IPS-20b (cell line): Measurements from ENCODE around the gene GUCY1B1.
"Not testable (repeated sequence)": the region's sequence is repeated elsewhere in the genome, so short reads cannot be mapped to it uniquely, and the experiment has no call there.

ENCODE experiments used
- H3K27ac ChIP-seq: one replicate; pipeline ENCODE4 v1.5.1; 2013; ENCODE audit warnings: low read length
- H3K27me3 ChIP-seq: 2 replicates; pipeline ENCODE4 v1.6.1; 2013; ENCODE audit warnings: mild to moderate bottlenecking, low read length, inconsistent platforms; ENCODE audit not compliant: insufficient read depth
- H3K36me3 ChIP-seq: 2 replicates; pipeline ENCODE4 v1.6.1; 2013; ENCODE audit warnings: low read depth, mild to moderate bottlenecking, inconsistent platforms, low read length, moderate library complexity; ENCODE audit not compliant: insufficient read depth
- H3K4me1 ChIP-seq: 2 replicates; pipeline ENCODE4 v1.6.1; 2013; ENCODE audit warnings: mild to moderate bottlenecking, control low read depth, inconsistent platforms, low read length, moderate library complexity; ENCODE audit not compliant: insufficient read depth
- H3K4me3 ChIP-seq: 2 replicates; pipeline ENCODE4 v1.5.1; 2013; ENCODE audit warnings: mild to moderate bottlenecking, low read length, inconsistent platforms
- H3K9ac ChIP-seq: 2 replicates; pipeline ENCODE4 v1.6.1; 2013; ENCODE audit warnings: low read depth, mild to moderate bottlenecking, inconsistent platforms, low read length, moderate library complexity
- H3K9me3 ChIP-seq: 2 replicates; pipeline ENCODE4 v1.6.1; 2013; ENCODE audit warnings: mild to moderate bottlenecking, low read depth, low read length, inconsistent platforms; ENCODE audit not compliant: insufficient read depth

The GUCY1B1 gene

GRCh38 chr4:155785828-155786227 lies 27.0 kb downstream of the GUCY1B1 start:
- Histone ChIP-seq H3K27me3 (no peaks in the 10 kb centered on the region), H3K27ac (no peak overlapping the region), H3K36me3 (no peaks in the 10 kb centered on the region)

DNA sequence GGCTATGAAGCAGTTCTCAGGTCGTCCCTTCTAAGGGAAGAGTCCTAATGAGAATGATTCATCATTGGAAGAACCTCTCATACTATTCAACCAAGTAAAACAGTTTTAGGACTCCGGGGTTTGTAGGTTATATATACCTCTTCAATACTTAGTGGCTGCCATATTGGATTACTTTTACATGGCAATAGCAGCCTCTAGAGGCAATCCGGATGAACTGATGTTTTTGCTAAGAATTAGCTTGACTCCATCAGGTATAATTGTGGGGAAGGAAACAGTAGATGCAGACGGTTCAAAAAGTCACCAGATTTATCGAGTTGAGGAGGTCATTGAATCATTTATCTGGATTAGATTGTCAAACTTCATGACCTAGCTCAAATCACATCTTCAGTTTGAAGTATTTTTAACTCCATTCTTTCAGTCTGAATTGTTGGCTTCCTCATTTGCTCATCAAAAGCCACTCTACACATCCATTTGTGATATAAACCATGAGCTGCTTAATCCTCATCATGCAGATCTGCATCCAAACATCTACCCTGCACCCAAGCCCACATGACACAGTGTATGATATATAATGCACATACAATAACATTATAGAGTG lies 28.4 kb downstream of the GUCY1B1 start:
- no peaks in the 10 kb centered on the region for H3K9me3 ChIP-seq
- no peaks in the 10 kb centered on the region for H3K4me1 ChIP-seq
- no peak overlapping the region for H3K4me3 ChIP-seq
- H3K9ac ChIP-seq: no peak overlapping the region
- H3K36me3 ChIP-seq: no peaks in the 10 kb centered on the region
- no peaks in the 10 kb centered on the region for H3K27me3 ChIP-seq
- H3K27ac ChIP-seq: no peak overlapping the region

More at GRCh38 chr4:155785828-155786227, 27.0 kb downstream of the GUCY1B1 start:
- no peaks in the 10 kb centered on the region for H3K9me3 ChIP-seq
- no peak overlapping the region for H3K9ac ChIP-seq
- H3K4me3 ChIP-seq: no peak overlapping the region
- 0 out of 2 replicates have a peak, but pooled peaks cover 3% of the 10 kb centered on the region for H3K4me1 ChIP-seq

- Histone ChIP-seq H3K4me3 (no peak overlapping the region), H3K4me1 (no peaks in the 10 kb centered on the region), H3K27ac (no peak overlapping the region), H3K9ac (no peak overlapping the region), H3K27me3 (no peaks in the 10 kb centered on the region), H3K36me3 (no peaks in the 10 kb centered on the region), H3K9me3 (no peaks in the 10 kb centered on the region)
Measured at GRCh38 chr4:155789391-155789790, 30.6 kb downstream of the GUCY1B1 start.

DNA sequence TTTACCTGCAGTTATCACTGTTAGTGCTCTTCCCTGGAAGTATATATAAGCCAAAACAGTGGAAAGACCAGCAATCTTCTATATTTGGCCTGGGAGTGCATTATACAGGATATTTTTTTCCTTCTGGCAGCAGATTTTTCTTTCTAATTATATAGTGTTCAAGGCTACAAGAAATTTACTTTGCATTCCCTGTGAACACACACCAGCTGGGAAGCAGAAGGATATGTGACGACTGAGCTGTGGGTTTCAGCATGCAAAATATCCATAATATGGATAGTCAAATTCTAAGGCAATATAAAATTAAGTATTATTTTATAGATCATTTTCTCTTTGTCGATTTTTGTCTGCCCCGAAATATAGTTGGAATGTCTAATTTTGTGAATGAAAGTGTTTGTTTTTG lies 31.2 kb downstream of the GUCY1B1 start:
- H3K4me3 ChIP-seq: no peak overlapping the region
- no peaks in the 10 kb centered on the region for H3K4me1 ChIP-seq
- H3K9ac ChIP-seq: no peak overlapping the region
- H3K27me3 ChIP-seq: no peaks in the 10 kb centered on the region
- no peaks in the 10 kb centered on the region for H3K9me3 ChIP-seq
- H3K27ac ChIP-seq: no peak overlapping the region
- H3K36me3 ChIP-seq: no peaks in the 10 kb centered on the region

DNA sequence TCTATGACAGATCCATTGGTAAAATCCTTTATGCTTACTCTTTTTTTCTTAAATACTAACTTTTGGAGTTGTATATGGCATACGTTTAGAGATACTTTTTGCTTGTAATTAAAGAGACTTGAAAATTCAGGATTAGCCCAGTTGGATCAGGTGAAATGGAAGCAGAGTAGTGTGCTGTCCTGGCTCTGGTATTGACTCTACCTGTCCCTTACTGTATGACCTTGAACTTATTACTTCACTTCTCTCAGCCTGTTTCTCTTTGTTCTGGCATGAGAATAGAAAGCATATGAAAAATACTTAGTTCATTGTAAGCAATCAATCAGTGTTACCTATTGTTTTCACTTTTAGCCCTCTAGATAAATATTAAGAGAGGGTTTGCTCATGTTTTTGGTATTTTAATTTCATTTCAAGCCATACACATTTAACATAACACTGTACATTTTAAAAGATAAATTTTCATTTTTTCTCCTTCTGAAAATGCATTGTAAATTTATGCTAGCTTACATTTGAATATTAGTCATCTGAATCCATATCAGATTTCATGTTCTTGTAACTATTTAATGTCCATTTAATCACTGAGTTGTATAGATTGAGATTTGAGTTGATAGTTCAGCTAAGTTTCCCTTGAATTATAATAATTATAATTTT lies 35.9 kb downstream of the GUCY1B1 start:
- Histone ChIP-seq H3K36me3 (no peaks in the 10 kb centered on the region), H3K4me1 (no peaks in the 10 kb centered on the region), H3K9ac (no peak overlapping the region), H3K4me3 (no peak overlapping the region), H3K27ac (no peak overlapping the region), H3K27me3 (no peaks in the 10 kb centered on the region), H3K9me3 (no peaks in the 10 kb centered on the region)

DNA sequence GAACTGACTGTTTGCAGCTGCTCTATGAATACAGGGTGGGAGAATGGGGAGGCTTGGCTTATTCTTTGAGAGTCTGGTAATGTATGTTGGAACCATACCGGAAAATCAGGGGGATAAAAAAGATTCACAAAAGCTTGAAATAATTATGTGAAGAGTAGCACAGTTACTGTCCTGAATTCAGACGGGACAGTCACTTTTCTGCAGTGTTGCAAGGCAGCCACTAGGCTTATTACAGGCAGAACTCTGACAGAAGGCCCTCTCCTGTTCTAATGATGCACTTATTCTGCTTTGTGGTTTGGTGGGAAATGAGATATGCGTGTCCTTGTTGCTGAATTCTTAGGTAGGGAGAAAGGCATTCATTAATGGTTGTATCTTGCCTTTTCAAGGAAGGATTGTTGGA lies 37.2 kb downstream of the GUCY1B1 start:
- H3K27me3 ChIP-seq: no peaks in the 10 kb centered on the region
- no peak overlapping the region for H3K4me3 ChIP-seq
- no peaks in the 10 kb centered on the region for H3K9me3 ChIP-seq
- no peaks in the 10 kb centered on the region for H3K4me1 ChIP-seq
- H3K27ac ChIP-seq: no peak overlapping the region
- no peaks in the 10 kb centered on the region for H3K36me3 ChIP-seq
- no peak overlapping the region for H3K9ac ChIP-seq

DNA sequence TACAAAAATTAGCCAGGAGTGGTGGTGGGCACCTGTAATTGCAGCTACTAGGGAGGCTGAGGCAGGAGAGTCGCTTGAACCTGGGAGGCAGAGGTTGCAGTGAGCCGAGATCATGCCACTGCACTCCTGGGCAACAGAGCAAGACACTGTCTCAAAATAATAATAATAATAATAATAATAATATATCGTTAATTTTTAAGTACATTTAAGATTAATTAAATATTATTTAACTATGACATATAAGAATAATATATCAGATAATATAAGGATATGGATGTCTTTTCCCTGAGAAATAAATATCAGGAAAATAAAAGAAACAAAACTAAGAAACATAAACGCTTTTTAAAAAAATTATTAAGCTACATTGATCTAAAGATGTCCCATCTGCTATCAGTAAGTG lies 38.8 kb downstream of the GUCY1B1 start:
- H3K27me3 ChIP-seq, H3K4me1 ChIP-seq, H3K36me3 ChIP-seq, H3K9ac ChIP-seq, H3K9me3 ChIP-seq, H3K4me3 ChIP-seq, H3K27ac ChIP-seq: not testable (repeated sequence)

GRCh38 chr4:155799116-155799793 lies 40.4 kb downstream of the GUCY1B1 start:
- Histone ChIP-seq H3K27ac (no peak overlapping the region), H3K27me3 (no peaks in the 10 kb centered on the region), H3K36me3 (no peaks in the 10 kb centered on the region), H3K4me1 (no peaks in the 10 kb centered on the region), H3K9me3 (no peaks in the 10 kb centered on the region), H3K9ac (no peak overlapping the region), H3K4me3 (no peak overlapping the region)

GRCh38 chr4:155799794-155800123 lies 40.9 kb downstream of the GUCY1B1 start:
- Histone ChIP-seq H3K9ac (no peak overlapping the region), H3K9me3 (no peaks in the 10 kb centered on the region), H3K27ac (no peak overlapping the region), H3K36me3 (no peaks in the 10 kb centered on the region), H3K4me1 (no peaks in the 10 kb centered on the region), H3K4me3 (no peak overlapping the region), H3K27me3 (no peaks in the 10 kb centered on the region)

DNA sequence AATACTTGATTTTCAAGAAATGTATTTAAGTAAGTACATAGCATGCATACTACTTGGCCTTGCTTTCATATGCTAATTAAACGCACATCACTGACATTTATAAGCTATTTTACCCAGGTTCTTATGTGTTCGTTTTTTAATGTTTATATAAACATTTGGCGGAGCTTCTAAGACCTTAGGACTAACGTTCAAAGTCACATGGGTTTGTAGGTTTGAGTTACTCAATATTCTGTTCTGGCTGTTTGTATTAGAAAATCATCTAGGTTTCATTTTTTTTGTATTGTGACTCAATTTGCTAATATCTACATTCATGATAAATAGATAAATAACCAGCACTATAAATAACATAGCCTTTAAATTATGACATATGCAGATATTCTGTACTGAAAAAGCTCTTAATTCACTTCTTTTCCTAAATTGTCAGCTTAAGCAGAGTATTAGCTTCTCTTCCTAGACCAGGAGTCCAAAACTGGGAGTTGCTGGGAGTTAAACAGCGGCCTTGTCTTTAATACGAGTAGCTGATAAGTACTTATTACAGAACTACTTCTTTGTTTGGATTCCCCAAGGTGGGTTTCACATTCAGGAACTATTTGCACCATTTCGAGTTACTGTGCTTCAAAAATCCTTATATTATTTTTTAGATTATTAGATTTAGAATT lies 42.0 kb downstream of the GUCY1B1 start:
- Histone ChIP-seq H3K4me1 (no peaks in the 10 kb centered on the region), H3K36me3 (no peaks in the 10 kb centered on the region), H3K9me3 (no peaks in the 10 kb centered on the region), H3K4me3 (no peak overlapping the region), H3K9ac (no peak overlapping the region), H3K27me3 (no peaks in the 10 kb centered on the region), H3K27ac (no peak overlapping the region)

DNA sequence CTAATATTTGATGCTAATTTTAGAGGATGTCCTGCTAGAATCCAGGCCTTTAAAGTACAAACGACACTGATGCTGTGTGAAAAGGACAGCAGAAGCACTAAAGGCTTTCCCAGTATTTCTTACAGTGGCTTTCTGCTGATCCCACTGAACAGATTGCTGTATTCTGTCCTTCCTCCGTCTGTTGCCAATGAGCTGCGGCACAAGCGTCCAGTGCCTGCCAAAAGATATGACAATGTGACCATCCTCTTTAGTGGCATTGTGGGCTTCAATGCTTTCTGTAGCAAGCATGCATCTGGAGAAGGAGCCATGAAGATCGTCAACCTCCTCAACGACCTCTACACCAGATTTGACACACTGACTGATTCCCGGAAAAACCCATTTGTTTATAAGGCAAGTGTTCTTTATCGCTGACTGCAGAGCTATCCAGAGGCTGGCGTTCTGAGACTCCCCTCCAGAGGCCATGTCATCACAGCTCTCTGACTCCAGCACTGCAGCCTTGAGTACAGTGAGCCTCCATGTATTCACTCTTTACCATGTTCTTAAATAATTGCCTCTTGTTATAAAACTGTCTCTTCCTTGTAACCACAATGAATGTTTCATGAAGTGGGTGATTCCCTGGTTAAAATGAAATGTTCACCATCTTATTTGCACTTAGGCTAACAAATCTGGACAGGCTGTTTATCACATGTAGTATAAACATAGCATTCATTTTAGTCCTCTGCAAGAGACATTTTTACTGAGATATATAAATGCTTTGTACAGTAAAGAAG lies 43.6 kb downstream of the GUCY1B1 start:
- H3K27me3 ChIP-seq: no peaks in the 10 kb centered on the region
- H3K36me3 ChIP-seq: no peaks in the 10 kb centered on the region
- no peak overlapping the region for H3K9ac ChIP-seq
- no peaks in the 10 kb centered on the region for H3K4me1 ChIP-seq
- no peak overlapping the region for H3K27ac ChIP-seq
- H3K4me3 ChIP-seq: no peak overlapping the region
- no peaks in the 10 kb centered on the region for H3K9me3 ChIP-seq
